Panc1 (cell line): ENCODE measurements around the gene GPR160. TPM values are rescaled to one million over a fixed set of nuclear protein-coding genes. Genes with fewer than 3 reads are reported as not detected.

Source experiments
- ATAC-seq: fragments of 200-7000 bp; cut with Tn5 transposase; 2 replicates; pipeline ENCODE4 v1.9.1; 2020; ENCODE audit warnings: mild to moderate bottlenecking, moderate library complexity
- BruUV-seq: library from RNA; stranded (reverse); fragments of 400-500 nt; replicated peaks from 2 replicates; lab custom pipeline; 2021; lab: Mats Ljungman, UMichigan
- CTCF ChIA-PET: fragments of 300-600 bp; sonication (Branson Sonifier 250); formaldehyde crosslinking; loops from one replicate; lab custom pipeline; 2022; ENCODE audit warnings: antibody characterized with exemption; lab: Charles Lee
- POLR2A ChIA-PET: fragments of 300-600 bp; sonication (Branson Sonifier 250); formaldehyde crosslinking; loops from one replicate; lab custom pipeline; 2022; ENCODE audit warnings: antibody characterized with exemption; lab: Charles Lee
- DNase-seq: peaks from one replicate; pipeline ENCODE4 v3.0.0-alpha.2; 2010; ENCODE audit warnings: low read depth, low spot score
- H3K27ac ChIP-seq: 2 replicates; pipeline ENCODE4 v1.5.1; 2011; ENCODE audit warnings: mild to moderate bottlenecking, low read length, inconsistent platforms
- H3K27me3 ChIP-seq: fragments of 200-500 bp; sonication (Bioruptor generic); 2 replicates; pipeline ENCODE4 v1.6.0; 2014; ENCODE audit warnings: low read length, inconsistent platforms; ENCODE audit not compliant: control insufficient read depth, insufficient read depth
- H3K36me3 ChIP-seq: fragments of 200-500 bp; sonication (Bioruptor generic); 2 replicates; pipeline ENCODE4 v1.5.1; 2014; ENCODE audit warnings: inconsistent platforms, mild to moderate bottlenecking, low read length, moderate library complexity; ENCODE audit not compliant: control insufficient read depth, insufficient read depth
- H3K4me1 ChIP-seq: 2 replicates; pipeline ENCODE4 v1.5.1; 2011; ENCODE audit warnings: inconsistent platforms, mild to moderate bottlenecking, low read length, moderate library complexity; ENCODE audit not compliant: control insufficient read depth, insufficient read depth
- H3K4me3 ChIP-seq, 2 experiments: 2 replicates each; pipeline ENCODE4 v1.5.1; 2011 to 2012; ENCODE audit warnings: low read depth in 2 of 2, low read length in 2 of 2, mild to moderate bottlenecking in 2 of 2, inconsistent platforms in 1 of 2, moderate library complexity in 1 of 2
- H3K9me3 ChIP-seq: fragments of 200-500 bp; sonication (Bioruptor generic); 2 replicates; pipeline ENCODE4 v1.5.1; 2014; ENCODE audit warnings: low read depth, mild to moderate bottlenecking, inconsistent platforms, low read length, moderate library complexity; ENCODE audit not compliant: control insufficient read depth, insufficient read depth
- CTCF ChIP-seq: fragments of 450-650 bp; IDR thresholded peaks from 2 replicates; pipeline ENCODE4 v1.5.1; 2017; ENCODE audit warnings: mild to moderate bottlenecking
- POLR2AphosphoS5 ChIP-seq: IDR thresholded peaks from 2 replicates; pipeline ENCODE4 v1.6.1; 2012; ENCODE audit warnings: mild to moderate bottlenecking, low read depth, low read length, moderate library complexity
- REST ChIP-seq, 2 experiments: IDR thresholded peaks; 2 replicates each; pipeline ENCODE4 v1.6.1; 2011 to 2012; ENCODE audit warnings: low read depth in 2 of 2, control low read depth in 1 of 2, low read length in 1 of 2, mild to moderate bottlenecking in 1 of 2, moderate library complexity in 1 of 2; ENCODE audit not compliant: insufficient read depth in 1 of 2
- SIN3A ChIP-seq: IDR thresholded peaks from 2 replicates; pipeline ENCODE4 v1.6.1; 2012; ENCODE audit warnings: low read depth, mild to moderate bottlenecking, low read length, moderate library complexity, borderline replicate concordance; ENCODE audit not compliant: insufficient read depth
- TCF7L2 ChIP-seq: IDR thresholded peaks from 2 replicates; pipeline ENCODE4 v1.6.1; 2011; ENCODE audit warnings: mild to moderate bottlenecking, low read depth, low read length, inconsistent platforms
- in situ Hi-C: cut with HindIII; loops from 2 replicates; pipeline ENCODE4 v1.10.0; 2016; ENCODE audit warnings: low sequenced_read_pairs, low pct_unique_long_range_greater_than_20kb
- intact Hi-C: fragments of 100-400 bp; cut with micrococcal nuclease; formaldehyde crosslinking; loops from one replicate; pipeline ENCODE4 v1.10.0; 2022; ENCODE audit not compliant: unreplicated experiment
- total RNA-seq: library from RNA; stranded (reverse); gene quantifications from one replicate; pipeline ENCODE4 v1.2.1, GENCODE V29; 2021; ENCODE audit not compliant: unreplicated experiment

GPR160 gene
- total RNA-seq, 1 experiment from 2014 or later = 0.18 TPM

GRCh38 chr3:170130532-170130931, 92.7 kb downstream of the GPR160 start:
- no peaks in the 10 kb centered on the region for H3K4me1 ChIP-seq
- TF ChIP-seq SIN3A (no peak), POLR2AphosphoS5 (no peak), CTCF (no peak), REST (IDR thresholded peaks at IDR 0.05; ENCODE audit: insufficient read depth in 1 of 2, low read depth in 2 of 2, low read length in 1 of 2) (no peak), TCF7L2 (no peak)
- ATAC-seq (no peak), DNase-seq (no peak)
- BruUV-seq = no TSS peak
- H3K27ac ChIP-seq = peak overlapping the region; percentile 18; the same call in 1 of the 2 replicates
- ChIA-PET CTCF (no interaction called here), POLR2A (no interaction called here)
- H3K4me3 ChIP-seq = no peak overlapping the region
- H3K36me3 ChIP-seq = peaks cover 11% of the 10 kb centered on the region; the same call in 1 of the 2 replicates
- intact Hi-C loops (no loop called here), in situ Hi-C loops (no loop called here)
- no peaks in the 10 kb centered on the region for H3K27me3 ChIP-seq
- H3K9me3 ChIP-seq = no peaks in the 10 kb centered on the region

GRCh38 chr3:170132335-170132734, 94.5 kb downstream of the GPR160 start:
- Histone ChIP-seq H3K27me3 (no peaks in the 10 kb centered on the region), H3K9me3 (no peaks in the 10 kb centered on the region), H3K4me3 (no peak overlapping the region), H3K4me1 (no peaks in the 10 kb centered on the region), H3K36me3 (peaks cover 19% of the 10 kb centered on the region; the same call in 1 of the 2 replicates), H3K27ac (no peak overlapping the region)
- ChIA-PET POLR2A (no interaction called here), CTCF (no interaction called here)
- intact Hi-C loops = no loop called here
- no peak for DNase-seq
- no peak for TF ChIP-seq CTCF
- BruUV-seq = no TSS peak
- in situ Hi-C loops = no loop called here
- ATAC-seq = no peak

Other genes starting within 250 kb of the GPR160 start
- gene LRRIQ4, start 225.1 kb upstream of the GPR160 start, total RNA-seq = not detected
- 1.2 TPM for gene LRRC34, start 225.1 kb upstream of the GPR160 start, total RNA-seq
- not detected for gene LRRC31, start 168.1 kb upstream of the GPR160 start, total RNA-seq
- gene SAMD7, start 126.4 kb upstream of the GPR160 start, total RNA-seq = not detected
- 89.9 TPM for gene SEC62, start 71.2 kb upstream of the GPR160 start, total RNA-seq
- gene PHC3, start 143.7 kb downstream of the GPR160 start, total RNA-seq = 53.8 TPM
- gene PRKCI, start 184.4 kb downstream of the GPR160 start, total RNA-seq = 43.7 TPM